Globus pallidus (tissue), 1 donor: ENCODE results near the gene NARF.
"Not testable (repeated sequence)": the region's sequence is repeated elsewhere in the genome, so short reads cannot be mapped to it uniquely, and the experiment has no call there.

Source experiments
- DNase-seq: peaks from one replicate; pipeline ENCODE4 v3.0.0-alpha.2; 2015; ENCODE audit warnings: low spot score

NARF gene

DNA sequence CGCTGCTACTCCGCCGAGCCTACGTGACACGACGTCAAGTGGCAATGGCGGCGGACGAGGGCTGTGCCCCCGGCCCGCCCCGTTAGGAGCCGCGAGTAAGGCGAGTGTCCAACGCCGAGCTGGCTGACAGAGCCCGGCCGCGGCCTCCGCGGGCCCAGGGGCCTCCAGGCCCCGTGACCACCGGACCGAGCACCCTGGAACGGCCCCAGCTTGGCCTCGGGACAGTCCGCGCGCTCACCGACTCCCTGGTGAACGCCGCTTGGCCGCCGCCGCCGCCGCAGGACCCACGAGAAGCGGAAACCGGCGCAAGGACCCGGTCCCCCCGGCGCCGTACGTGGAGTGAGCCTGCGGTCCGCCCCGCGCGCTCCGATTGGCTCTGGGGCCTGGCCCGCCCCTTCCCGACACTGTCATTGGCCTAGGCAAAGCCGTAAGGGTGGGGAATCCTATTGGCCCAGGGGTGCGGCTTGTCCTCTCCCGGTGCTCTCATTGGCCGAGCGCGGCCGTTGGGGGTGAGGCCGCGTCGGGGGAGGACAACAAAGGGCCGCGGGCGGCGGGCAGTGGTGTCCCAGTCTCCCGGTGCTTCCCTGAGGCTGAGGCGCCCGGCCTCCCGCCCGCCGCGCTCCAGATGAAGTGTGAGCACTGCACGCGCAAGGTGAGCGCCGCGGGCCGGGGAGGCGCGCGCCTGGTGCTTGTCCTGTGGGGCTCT lies at the start of gene NARF:
Gene NARF, plus strand, starts transcription at position 563 of the 706 bp plus-strand sequence. Its CDS starts 63 bp downstream, at position 626.
- peak; percentile 99 for DNase-seq

DNA sequence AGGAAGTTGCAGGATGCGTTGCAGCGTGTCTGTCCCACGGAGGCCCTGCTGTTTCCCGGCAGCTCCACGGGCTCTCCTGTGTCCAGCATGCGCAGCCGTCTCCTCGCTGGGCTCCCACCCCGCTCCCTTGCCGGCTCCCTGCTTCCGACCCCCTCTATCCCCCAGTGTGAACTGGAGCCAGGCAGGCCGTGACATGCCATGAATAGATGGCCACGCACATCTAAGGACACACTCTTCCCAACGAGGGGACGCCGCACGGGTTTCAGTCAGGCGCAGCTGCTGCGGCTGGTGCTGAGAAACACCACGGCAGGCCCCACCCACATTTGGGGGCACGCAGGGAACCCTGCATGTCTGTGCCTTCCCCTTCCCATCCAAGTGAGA lies 49.6 kb upstream of the NARF start:
- DNase-seq: no peak

DNA sequence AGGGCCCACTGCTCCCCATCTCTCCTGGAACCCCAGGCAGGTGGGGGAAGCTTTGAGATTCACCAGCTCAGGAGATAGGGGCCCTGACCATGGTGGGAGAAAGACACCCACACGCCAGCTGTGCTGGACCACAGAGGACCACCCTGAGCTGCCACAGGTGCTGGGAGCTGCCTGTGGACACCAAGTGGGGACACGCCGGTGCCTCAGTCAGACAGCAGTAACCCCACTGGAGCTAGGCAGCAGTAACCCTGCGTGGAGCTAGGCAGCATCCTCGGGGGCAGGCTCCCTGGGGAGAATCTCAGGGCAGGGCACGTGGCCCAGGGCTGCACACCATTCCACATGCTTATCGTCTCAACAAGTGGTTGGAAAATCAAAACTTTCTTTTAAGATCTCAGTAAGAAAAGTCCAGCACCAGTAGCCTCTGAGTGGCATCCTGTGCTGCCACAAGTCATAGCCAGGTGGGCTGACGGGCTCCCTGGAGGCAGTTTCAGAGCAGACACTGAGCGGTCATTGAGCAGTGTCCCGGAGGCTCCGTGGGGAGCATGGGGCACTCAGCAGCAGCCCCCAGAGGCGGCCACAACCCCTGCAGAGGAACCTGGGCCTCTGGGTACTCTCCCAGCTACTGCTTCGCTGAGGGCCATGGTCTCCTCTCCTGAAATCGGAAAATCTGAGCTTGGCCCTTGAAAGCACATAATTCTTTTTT lies 48.4 kb upstream of the NARF start:
- DNase-seq: no peak

DNA sequence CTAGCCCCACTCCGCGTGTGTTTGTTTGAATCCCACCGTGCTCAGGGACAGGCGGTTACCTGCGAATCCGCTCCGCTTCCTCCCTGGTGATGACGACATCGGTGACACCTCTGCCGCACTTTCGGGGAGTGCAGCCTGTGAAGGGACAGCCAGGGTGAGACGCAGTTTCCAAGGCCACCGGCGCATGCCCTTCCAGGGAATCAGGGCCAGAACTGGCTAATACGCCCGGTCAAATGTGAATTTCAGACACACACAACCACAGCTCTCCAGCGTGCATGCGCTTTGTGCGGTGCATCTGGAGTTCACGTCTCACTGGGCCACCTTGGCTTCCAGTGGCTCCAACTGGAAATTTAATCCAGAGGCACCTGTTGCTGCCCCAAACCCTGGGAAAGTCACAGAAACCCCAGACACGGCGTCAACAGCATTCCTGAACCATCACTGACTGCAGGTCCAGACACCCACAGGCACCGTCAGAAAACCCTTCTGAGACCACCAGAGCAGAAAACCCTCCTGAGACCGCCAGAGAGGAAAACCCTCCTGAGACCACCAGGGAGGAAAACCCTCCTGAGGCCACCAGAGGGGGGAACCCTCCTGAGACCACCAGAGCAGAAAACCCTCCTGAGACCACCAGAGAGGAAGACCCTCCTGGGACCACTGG lies 47.0 kb upstream of the NARF start:
- DNase-seq: no peak

- not testable (repeated sequence) for DNase-seq
Observed at GRCh38 chr17:82412081-82412480, 46.5 kb upstream of the NARF start.

GRCh38 chr17:82412535-82413520 lies 45.7 kb upstream of the NARF start:
- DNase-seq: no peak

DNA sequence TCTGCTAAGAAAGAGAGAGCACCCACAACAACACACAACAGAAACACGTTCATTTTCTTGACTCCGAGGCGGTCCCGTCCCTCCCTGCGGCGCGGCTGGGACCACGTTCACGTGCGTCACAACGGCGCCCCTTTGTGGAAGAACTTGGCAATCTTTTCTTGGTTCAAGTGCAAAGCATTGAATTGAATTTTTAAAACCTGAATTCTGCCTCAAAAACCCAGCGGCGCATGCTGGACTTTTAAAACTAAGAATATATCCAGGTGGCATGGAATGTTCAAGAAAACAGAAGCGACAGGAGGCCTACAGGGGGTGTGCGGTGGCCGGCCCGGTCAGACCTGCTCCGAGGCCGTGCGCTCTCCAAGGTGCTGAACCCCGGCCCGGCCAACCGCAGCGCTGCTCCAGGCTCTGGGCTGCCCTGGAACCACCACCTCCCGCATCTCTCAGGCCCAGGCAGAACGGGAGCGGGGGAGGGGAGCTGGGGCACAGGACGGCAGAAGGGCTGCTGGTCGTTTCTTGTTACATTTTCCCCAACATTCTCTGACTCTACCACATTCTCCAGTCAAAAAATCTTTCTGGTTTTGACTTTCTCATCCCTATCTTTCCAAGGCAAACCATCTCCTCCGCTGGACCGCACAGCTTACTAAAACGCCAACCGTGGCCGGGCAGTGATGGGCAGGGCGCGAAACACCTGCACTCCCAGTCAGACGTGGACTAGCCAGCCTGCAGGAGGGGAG lies 43.8 kb upstream of the NARF start:
- peak; percentile 58 for DNase-seq

DNA sequence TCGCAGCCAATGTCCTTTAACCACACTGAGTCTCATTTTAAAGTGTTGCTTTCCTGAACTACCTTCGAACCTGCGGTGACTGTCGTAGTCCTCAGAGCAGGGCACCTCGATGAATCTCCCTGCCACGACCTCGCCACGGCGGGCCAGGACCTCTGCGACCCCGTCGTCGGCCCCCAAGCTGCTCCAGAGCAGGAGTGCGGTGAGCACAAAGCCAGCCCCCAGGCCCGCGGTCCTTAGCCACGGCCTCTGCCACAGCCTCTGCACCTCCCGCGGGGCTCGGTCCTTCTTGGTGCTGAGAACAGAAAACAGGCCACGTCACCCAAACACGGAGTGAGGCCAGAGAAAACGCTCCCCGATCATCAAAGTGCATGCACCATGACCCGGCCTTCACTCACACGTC lies 43.2 kb upstream of the NARF start:
- DNase-seq: no peak

DNA sequence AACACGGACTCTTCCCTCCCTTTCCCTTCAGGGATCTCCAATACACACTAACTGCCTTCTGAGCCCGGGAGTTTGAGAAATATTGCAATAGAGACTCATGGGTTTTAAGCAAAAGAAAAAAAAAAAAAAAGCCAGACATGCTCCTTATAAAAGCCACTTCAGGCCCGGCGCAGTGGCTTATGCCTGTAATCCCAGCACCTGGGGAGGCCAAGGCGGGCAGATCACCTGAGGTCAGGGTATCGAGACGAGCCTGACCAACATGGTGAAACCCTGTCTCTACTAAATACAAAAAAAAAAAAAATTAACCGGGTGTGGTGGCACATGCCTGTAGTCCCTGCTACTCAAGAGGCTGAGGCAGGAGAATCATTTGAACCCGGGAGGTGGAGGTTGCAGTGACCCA lies 42.8 kb upstream of the NARF start:
- no peak for DNase-seq

- no peak for DNase-seq
Observed at GRCh38 chr17:82416264-82416663, 42.3 kb upstream of the NARF start.

- no peak for DNase-seq
Observed at GRCh38 chr17:82416771-82417170, 41.8 kb upstream of the NARF start.

- peak; percentile 84 for DNase-seq
Observed at GRCh38 chr17:82418001-82418986, 40.2 kb upstream of the NARF start, which contains the start of the genes HEXD and OGFOD3. Gene HEXD, plus strand, starts transcription at chr17:82418347. Its CDS starts 1,453 bp downstream, at chr17:82419800. Gene OGFOD3, minus strand, starts transcription at chr17:82418586. Its CDS starts 101 bp downstream, at chr17:82418485.

DNA sequence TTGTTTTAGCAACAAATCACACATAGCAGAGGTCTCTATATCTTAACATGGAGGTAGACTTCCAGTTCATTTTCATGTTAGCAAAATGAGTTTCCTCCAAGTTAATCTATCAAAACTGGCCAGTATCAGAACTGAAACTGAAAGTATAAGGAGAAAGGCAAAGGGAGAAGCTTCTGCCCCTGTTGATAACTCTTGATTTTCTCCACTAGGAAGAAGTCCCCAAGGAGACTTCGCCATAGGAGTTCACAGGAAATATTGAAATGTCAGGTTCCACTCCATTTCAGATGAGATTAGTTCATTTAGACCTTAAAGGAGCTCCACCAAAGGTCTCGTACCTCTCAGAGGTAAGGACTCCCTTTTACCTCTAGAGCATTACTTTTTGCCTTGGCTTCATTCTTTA lies 39.0 kb upstream of the NARF start:
- DNase-seq: no peak

DNA sequence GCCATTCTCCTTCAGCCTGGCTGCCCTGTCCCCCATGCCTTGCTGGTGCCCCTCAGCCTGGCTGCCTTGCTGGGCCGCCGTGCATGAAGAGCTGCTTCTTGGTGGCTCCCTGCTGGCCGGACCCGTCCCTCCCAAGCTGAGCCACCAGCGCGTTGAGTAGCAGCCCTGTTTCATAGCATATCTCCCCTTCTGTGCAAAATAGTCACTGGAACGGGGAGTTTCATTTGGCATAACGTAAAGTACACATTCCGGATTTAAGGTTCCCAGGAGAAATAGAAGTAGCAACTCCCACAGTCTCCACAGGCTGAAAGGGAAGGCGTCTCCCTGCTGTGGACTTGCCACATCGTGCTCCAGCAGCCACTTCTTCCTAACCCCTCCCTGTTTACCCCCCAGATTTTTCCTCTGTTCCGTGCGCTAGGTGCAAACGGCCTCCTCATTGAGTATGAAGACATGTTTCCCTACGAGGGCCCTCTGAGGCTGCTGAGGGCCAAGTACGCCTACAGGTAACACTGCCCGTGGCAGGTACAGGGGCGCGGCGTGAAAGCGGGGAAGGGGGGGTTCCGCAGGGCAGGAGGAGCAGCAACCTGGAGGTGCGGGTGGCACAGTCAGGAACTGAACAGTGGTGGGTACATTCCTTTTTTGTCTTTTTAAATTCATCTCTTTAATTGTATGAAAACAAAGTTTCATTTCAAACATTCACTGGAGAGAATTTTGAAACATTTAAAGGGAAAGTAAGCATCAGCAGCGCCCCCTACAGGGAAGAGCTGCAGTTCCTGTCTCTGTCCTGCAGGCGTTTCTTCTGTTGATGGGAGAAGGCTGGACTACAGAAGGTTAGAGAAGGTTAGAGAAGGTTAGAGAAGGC lies 34.3 kb upstream of the NARF start:
- DNase-seq: no peak

GRCh38 chr17:82424863-82425159 lies 33.7 kb upstream of the NARF start:
- DNase-seq: no peak

DNA sequence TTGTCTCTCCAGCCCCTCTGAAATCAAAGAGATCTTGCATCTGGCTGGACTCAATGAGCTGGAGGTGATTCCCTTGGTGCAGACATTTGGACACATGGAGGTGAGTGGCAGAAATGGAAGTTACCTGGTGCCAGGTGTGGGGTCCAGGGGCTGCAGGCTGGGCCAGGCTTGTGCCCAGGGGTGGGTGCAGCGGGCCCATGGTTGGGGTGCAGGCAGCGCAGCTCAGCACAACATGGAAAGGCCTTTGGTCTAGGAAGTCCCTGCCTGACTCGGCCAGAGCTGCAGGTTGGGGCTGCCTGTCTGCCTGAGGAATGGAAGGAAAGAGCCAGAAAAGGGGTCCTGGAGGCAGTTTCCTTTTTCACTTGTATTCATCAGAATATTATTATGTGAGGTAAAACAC lies 30.0 kb upstream of the NARF start:
- DNase-seq: no peak

- DNase-seq: no peak
Observed at GRCh38 chr17:82429824-82430223, 28.7 kb upstream of the NARF start.

- no peak for DNase-seq
Observed at GRCh38 chr17:82432017-82432416, 26.5 kb upstream of the NARF start.
